Glutamatergic neuron (in vitro differentiated cells): Measurements from ENCODE around the gene KRTAP22-1. TPM values are rescaled to one million over a fixed set of nuclear protein-coding genes. Genes with fewer than 3 reads are reported as not detected.

Experiments used
- DNase-seq: peaks from one replicate; pipeline ENCODE4 v3.0.0; 2022
- H3K27ac Mint-ChIP-seq: one replicate; pipeline ENCODE4 v1.8.0; 2020; ENCODE audit warnings: mild to moderate bottlenecking, mixed read lengths, inconsistent platforms; ENCODE audit not compliant: unreplicated experiment
- H3K27me3 Mint-ChIP-seq: one replicate; pipeline ENCODE4 v1.8.0; 2020; ENCODE audit warnings: mild to moderate bottlenecking, moderate library complexity, mixed read lengths, inconsistent platforms; ENCODE audit not compliant: unreplicated experiment
- H3K36me3 Mint-ChIP-seq: one replicate; pipeline ENCODE4 v1.8.0; 2020; ENCODE audit warnings: mild to moderate bottlenecking, mixed read lengths, inconsistent platforms; ENCODE audit not compliant: unreplicated experiment
- H3K4me1 Mint-ChIP-seq: one replicate; pipeline ENCODE4 v1.8.0; 2020; ENCODE audit warnings: mild to moderate bottlenecking, low read depth, mixed read lengths, inconsistent platforms; ENCODE audit not compliant: unreplicated experiment
- H3K4me3 Mint-ChIP-seq: one replicate; pipeline ENCODE4 v1.8.0; 2020; ENCODE audit warnings: mild to moderate bottlenecking, mixed read lengths, inconsistent platforms; ENCODE audit not compliant: unreplicated experiment
- H3K9me3 Mint-ChIP-seq: one replicate; pipeline ENCODE4 v1.8.0; 2020; ENCODE audit warnings: mild to moderate bottlenecking, moderate library complexity, mixed read lengths, inconsistent platforms; ENCODE audit not compliant: unreplicated experiment
- total RNA-seq: library from RNA; stranded (reverse); fragmentation: NEBNext Ultra II Directional; extraction: Animal tissue kit (Norgen Biotek cat#: 25700); gene quantifications from one replicate; pipeline ENCODE4 v1.2.1, GENCODE V29; 2021; ENCODE audit not compliant: unreplicated experiment
- TF ChIP-seq, protein P1 (sequence below): fragments of 200-600 bp; sonication (generic); IDR thresholded peaks from one replicate; pipeline ENCODE4 v1.5.0; 2021; ENCODE audit not compliant: partially characterized antibody, unreplicated experiment

KRTAP22-1 gene
- total RNA-seq, 1 donor from 2014 or later = not detected

DNA sequence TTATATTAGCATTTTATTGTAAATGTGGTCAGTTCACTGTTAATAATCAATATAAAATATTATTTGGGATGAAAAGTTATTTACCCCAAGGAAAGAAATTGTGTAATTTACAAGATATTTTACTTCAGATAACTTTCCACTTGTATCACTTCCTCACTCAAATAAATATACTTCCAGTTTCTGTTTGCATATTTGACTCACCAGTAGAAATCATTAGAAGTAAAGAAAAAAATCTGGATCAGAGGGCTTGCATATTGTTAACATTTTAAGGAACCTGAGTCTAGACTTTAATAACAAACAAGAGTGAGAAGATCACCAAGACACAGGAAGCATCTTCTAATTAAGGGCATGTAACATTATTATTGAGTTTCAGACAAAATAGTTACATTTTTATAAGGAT lies 19.2 kb downstream of the KRTAP22-1 start:
- Mint-ChIP-seq H3K9me3 (peaks cover 2% of the 10 kb centered on the region), H3K4me3 (no peak overlapping the region), H3K27ac (no peak overlapping the region), H3K4me1 (no peaks in the 10 kb centered on the region), H3K36me3 (peaks cover 7% of the 10 kb centered on the region), H3K27me3 (no peaks in the 10 kb centered on the region)
- TF ChIP-seq, protein P1, sequence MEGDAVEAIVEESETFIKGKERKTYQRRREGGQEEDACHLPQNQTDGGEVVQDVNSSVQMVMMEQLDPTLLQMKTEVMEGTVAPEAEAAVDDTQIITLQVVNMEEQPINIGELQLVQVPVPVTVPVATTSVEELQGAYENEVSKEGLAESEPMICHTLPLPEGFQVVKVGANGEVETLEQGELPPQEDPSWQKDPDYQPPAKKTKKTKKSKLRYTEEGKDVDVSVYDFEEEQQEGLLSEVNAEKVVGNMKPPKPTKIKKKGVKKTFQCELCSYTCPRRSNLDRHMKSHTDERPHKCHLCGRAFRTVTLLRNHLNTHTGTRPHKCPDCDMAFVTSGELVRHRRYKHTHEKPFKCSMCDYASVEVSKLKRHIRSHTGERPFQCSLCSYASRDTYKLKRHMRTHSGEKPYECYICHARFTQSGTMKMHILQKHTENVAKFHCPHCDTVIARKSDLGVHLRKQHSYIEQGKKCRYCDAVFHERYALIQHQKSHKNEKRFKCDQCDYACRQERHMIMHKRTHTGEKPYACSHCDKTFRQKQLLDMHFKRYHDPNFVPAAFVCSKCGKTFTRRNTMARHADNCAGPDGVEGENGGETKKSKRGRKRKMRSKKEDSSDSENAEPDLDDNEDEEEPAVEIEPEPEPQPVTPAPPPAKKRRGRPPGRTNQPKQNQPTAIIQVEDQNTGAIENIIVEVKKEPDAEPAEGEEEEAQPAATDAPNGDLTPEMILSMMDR = no peak
- no peak for DNase-seq

DNA sequence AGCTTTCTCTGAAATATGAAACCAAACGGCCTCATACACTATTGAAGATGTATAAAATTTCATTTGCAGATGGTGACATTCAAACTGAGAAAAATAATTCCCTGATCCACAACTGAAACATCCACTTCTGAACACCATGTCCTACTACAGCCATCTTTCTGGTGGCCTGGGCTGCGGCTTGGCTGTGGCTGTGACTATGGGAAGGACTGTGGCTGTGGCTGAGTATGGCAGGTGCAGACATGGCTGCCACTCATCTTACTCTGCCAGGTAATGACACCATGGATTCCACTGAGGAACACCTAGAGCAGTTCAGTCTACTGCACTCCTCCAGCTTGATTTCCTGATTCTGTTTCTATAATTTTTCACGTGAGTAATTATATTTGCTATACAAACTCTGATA lies 19.6 kb downstream of the KRTAP22-1 start, which contains the start of gene KRTAP20-4:
Gene KRTAP20-4 (plus strand): TSS at position 106 of the 400 bp plus-strand sequence.
- H3K9me3 Mint-ChIP-seq = peaks cover 2% of the 10 kb centered on the region
- no peak within 1 kb of the TSS for H3K27ac Mint-ChIP-seq

DNA sequence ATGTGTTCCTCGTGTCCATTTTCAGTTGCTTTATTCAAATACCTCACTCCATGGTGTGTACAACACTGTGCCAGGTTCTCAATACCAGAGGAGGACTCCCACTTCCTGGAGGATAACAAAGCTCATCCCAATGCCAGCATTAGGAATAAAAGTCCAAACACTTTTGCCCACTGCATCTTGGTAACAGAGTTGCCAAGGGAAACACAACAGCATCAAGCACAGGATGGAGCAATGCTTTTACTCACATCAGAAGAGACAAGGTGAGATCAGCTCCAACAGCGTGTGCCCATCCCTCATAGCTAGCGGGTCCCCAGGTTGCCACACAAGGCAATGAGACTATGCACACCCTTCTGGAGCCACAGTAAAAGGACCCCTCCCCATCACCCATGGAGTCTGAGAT lies 22.5 kb downstream of the KRTAP22-1 start:
- DNase-seq = no peak
- Mint-ChIP-seq H3K4me1 (no peaks in the 10 kb centered on the region), H3K9me3 (peaks cover 2% of the 10 kb centered on the region), H3K4me3 (no peak overlapping the region), H3K27ac (no peak overlapping the region), H3K27me3 (peaks cover 2% of the 10 kb centered on the region), H3K36me3 (peaks cover 15% of the 10 kb centered on the region)
- TF ChIP-seq, protein P1 = no peak

More for the DNA sequence above, 19.6 kb downstream of the KRTAP22-1 start, which contains the start of gene KRTAP20-4:
- H3K4me1 Mint-ChIP-seq = no peaks in the 10 kb centered on the region
- H3K4me3 Mint-ChIP-seq = no peak within 1 kb of the TSS
- H3K27me3 Mint-ChIP-seq = no peaks in the 10 kb centered on the region
- TF ChIP-seq, protein P1 = no peak
- H3K36me3 Mint-ChIP-seq = peaks cover 7% of the 10 kb centered on the region
- DNase-seq = no peak

DNA sequence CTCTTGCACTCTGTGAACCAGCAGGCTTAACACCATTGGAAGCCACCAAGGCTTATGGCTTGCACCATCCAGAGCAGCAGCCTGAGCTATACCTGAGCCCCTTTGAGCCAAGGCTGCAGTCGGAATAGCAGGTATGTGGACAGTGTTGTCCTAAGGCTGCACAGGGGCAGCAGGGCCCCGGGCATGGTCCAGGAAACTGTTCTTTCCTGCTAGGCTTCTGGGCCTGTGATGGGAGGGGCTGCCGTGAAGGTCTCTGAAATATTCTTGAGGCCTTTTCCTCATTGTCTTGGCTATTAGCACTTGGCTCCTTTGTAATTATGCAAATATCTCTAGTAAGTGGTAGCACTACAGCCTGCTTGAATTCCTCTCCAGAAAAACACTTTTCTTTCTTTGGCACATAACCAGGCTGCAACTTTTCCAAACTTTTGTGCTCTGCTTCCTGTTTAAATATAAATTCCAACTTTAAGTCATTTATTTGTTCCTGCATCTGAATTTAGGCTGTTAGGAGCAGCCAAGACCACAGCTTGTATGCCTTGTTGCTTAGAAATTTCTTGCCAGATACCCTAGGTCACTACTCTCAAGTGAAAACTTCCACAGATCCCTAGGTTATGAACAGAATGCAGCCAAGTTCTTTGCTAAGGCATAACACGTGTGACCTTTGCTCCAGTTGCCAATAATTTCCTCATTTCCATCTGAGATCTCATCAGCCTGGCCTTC lies 24.7 kb downstream of the KRTAP22-1 start:
- H3K27ac Mint-ChIP-seq = no peak overlapping the region
- H3K9me3 Mint-ChIP-seq = peaks cover 2% of the 10 kb centered on the region
- DNase-seq = no peak
- no peaks in the 10 kb centered on the region for H3K4me1 Mint-ChIP-seq
- H3K36me3 Mint-ChIP-seq = peaks cover 15% of the 10 kb centered on the region
- no peak overlapping the region for H3K4me3 Mint-ChIP-seq
- H3K27me3 Mint-ChIP-seq = peaks cover 2% of the 10 kb centered on the region
- TF ChIP-seq, protein P1 = no peak

DNA sequence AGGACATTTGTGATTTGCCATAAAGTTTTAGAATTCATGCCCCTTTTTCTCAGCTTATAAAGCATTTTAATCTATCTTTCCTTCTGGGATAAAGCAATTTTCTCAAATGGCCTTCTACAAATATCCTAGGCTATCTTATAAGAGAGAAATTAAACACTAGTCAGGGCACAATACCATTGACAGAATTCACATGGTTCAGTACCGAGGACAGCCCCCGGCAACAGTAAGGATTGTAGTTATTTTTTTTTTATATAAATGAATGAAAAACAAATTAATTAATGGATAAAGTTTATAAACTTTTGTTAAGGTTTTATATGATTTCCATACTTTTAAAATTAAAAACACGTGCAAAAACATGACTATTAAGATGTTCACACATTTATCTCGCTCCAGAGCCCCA lies 27.2 kb downstream of the KRTAP22-1 start:
- H3K27ac Mint-ChIP-seq = no peak overlapping the region
- TF ChIP-seq, protein P1 = no peak
- H3K9me3 Mint-ChIP-seq = peaks cover 2% of the 10 kb centered on the region
- DNase-seq = no peak
- peaks cover 15% of the 10 kb centered on the region for H3K36me3 Mint-ChIP-seq
- H3K27me3 Mint-ChIP-seq = peaks cover 2% of the 10 kb centered on the region
- H3K4me3 Mint-ChIP-seq = no peak overlapping the region
- H3K4me1 Mint-ChIP-seq = no peaks in the 10 kb centered on the region
